ENCODE measurements around the gene GALK1. TPM values are rescaled to one million over a fixed set of nuclear protein-coding genes. Genes with fewer than 3 reads are reported as not detected.

GALK1 gene
- total RNA-seq, 2 experiments from 2014 or later: 42.2 to 44.3 TPM

- POLR2A ChIA-PET: interaction anchor here (0.6 to 2.1 kb wide), 9 partner anchors 9 to 111 kb away, joined by 3 to 12 read pairs (median 5); partner anchors contain the start of genes ITGB4 and TRIM65
Observed at GRCh38 chr17:75785016-75785890, 20.3 kb upstream of the GALK1 start.

GRCh38 chr17:75784473-75785015 lies 19.6 kb upstream of the GALK1 start, which contains the start of gene UNK:
Gene UNK, plus strand, starts transcription at chr17:75784806. Its CDS starts 75 bp downstream, at chr17:75784881.
- POLR2A ChIA-PET: interaction anchor here (0.6 to 1.8 kb wide), 6 partner anchors 19 to 112 kb away, joined by 3 to 11 read pairs (median 6); partner anchors contain the start of genes GALK1 and ITGB4
- CTCF ChIA-PET: interaction anchor here (0.6 to 2.9 kb wide), 6 partner anchors 20 to 374 kb away, joined by 3 to 14 read pairs (median 4); partner anchors contain the start of gene GALK1

More at GRCh38 chr17:75785016-75785890, 20.3 kb upstream of the GALK1 start:
- CTCF ChIA-PET: interaction anchor here (0.8 to 2.9 kb wide), 10 partner anchors 8 to 152 kb away, joined by 3 to 14 read pairs (median 3); partner anchors contain the start of genes GALK1 and SMIM5

GRCh38 chr17:75783803-75784472 lies 18.9 kb upstream of the GALK1 start:
- ChIA-PET POLR2A (interaction anchor here (0.6 to 1.8 kb wide), 7 partner anchors 19 to 112 kb away, joined by 3 to 11 read pairs (median 5); partner anchors contain the start of genes GALK1 and ITGB4), CTCF (interaction anchor here (0.6 to 2.9 kb wide), 10 partner anchors 19 to 373 kb away, joined by 3 to 14 read pairs (median 4); partner anchors contain the start of genes GALK1 and WBP2)

GRCh38 chr17:75783069-75783783 lies 18.2 kb upstream of the GALK1 start:
- CTCF ChIA-PET: interaction anchor here (0.7 to 2.9 kb wide), 10 partner anchors 18 to 1455 kb away, joined by 3 to 14 read pairs (median 4); partner anchors contain the start of genes GALK1 and WBP2

GRCh38 chr17:75779987-75780889 lies 15.2 kb upstream of the GALK1 start:
- ChIA-PET CTCF (interaction anchor here (1.0 to 1.6 kb wide), 3 partner anchors 14 to 75 kb away, joined by 3 to 9 read pairs (median 4); partner anchors contain the start of genes GALK1 and WBP2), POLR2A (interaction anchor here (0.6 to 1.1 kb wide), 10 partner anchors 15 to 1454 kb away, joined by 3 to 9 read pairs (median 4); partner anchors contain the start of genes GALK1, KIF19, TRIM65 and WBP2)

More at GRCh38 chr17:75783069-75783783, 18.2 kb upstream of the GALK1 start:
- POLR2A ChIA-PET: interaction anchor here (0.6 to 1.8 kb wide), 6 partner anchors 18 to 358 kb away, joined by 3 to 7 read pairs (median 3); partner anchors contain the start of genes FOXJ1 and GALK1

- POLR2A ChIA-PET: interaction anchor here (0.6 to 5.3 kb wide), 13 partner anchors 14 to 1454 kb away, joined by 3 to 36 read pairs (median 4); partner anchors contain the start of genes GALK1, KIF19, TRIM65 and WBP2
Observed at GRCh38 chr17:75779250-75779986, 14.4 kb upstream of the GALK1 start.

GRCh38 chr17:75778861-75779249 lies 13.9 kb upstream of the GALK1 start:
- ChIA-PET POLR2A (interaction anchor here (0.6 to 5.3 kb wide), 4 partner anchors 14 to 76 kb away, joined by 4 to 36 read pairs (median 4); partner anchors contain the start of gene GALK1), CTCF (interaction anchor here (0.6 to 1.6 kb wide), 3 partner anchors 13 to 66 kb away, joined by 4 to 9 read pairs (median 5); partner anchors contain the start of gene GALK1)

More at GRCh38 chr17:75779250-75779986, 14.4 kb upstream of the GALK1 start:
- CTCF ChIA-PET: interaction anchor here (1.0 to 1.6 kb wide), 4 partner anchors 14 to 76 kb away, joined by 3 to 9 read pairs (median 4); partner anchors contain the start of genes GALK1 and WBP2

- CTCF ChIA-PET: interaction anchor here (0.6 to 4.3 kb wide), 5 partner anchors 11 to 67 kb away, joined by 4 to 14 read pairs (median 5); partner anchors contain the start of gene GALK1
Observed at GRCh38 chr17:75778066-75778860, 13.3 kb upstream of the GALK1 start.

GRCh38 chr17:75777296-75777922 lies 12.4 kb upstream of the GALK1 start:
- CTCF ChIA-PET: interaction anchor here (0.6 to 4.3 kb wide), 8 partner anchors 10 to 52 kb away, joined by 3 to 14 read pairs (median 4); partner anchors contain the start of gene GALK1
- POLR2A ChIA-PET: interaction anchor here (1.0 to 5.3 kb wide), 10 partner anchors 9 to 119 kb away, joined by 3 to 36 read pairs (median 4); partner anchors contain the start of genes GALK1 and WBP2

More at GRCh38 chr17:75778066-75778860, 13.3 kb upstream of the GALK1 start:
- POLR2A ChIA-PET: interaction anchor here (0.6 to 5.3 kb wide), 6 partner anchors 13 to 76 kb away, joined by 4 to 36 read pairs (median 4); partner anchors contain the start of gene GALK1

GRCh38 chr17:75776386-75777295 lies 11.6 kb upstream of the GALK1 start:
- CTCF ChIA-PET: interaction anchor here (0.6 to 5.1 kb wide), 12 partner anchors 9 to 56 kb away, joined by 3 to 28 read pairs (median 4); partner anchors contain the start of gene GALK1
- POLR2A ChIA-PET: interaction anchor here (0.7 to 5.3 kb wide), 13 partner anchors 10 to 120 kb away, joined by 3 to 36 read pairs (median 3); partner anchors contain the start of genes GALK1, UNC13D and WBP2

GRCh38 chr17:75774991-75775668 lies 10.1 kb upstream of the GALK1 start:
- CTCF ChIA-PET: interaction anchor here (1.2 to 5.1 kb wide), 3 partner anchors 10 to 21 kb away, joined by 3 to 28 read pairs (median 14); partner anchors contain the start of gene GALK1
- POLR2A ChIA-PET: interaction anchor here (0.6 to 5.3 kb wide), 6 partner anchors 7 to 101 kb away, joined by 3 to 36 read pairs (median 8); partner anchors contain the start of genes GALK1 and WBP2

GRCh38 chr17:75774471-75774990 lies 9.5 kb upstream of the GALK1 start:
- CTCF ChIA-PET: interaction anchor here (1.2 to 5.1 kb wide), 3 partner anchors 10 to 21 kb away, joined by 3 to 28 read pairs (median 14); partner anchors contain the start of gene GALK1
- POLR2A ChIA-PET: interaction anchor here (0.6 to 5.3 kb wide), 2 partner anchors 8 to 9 kb away, joined by 16 to 36 read pairs; partner anchors contain the start of gene GALK1
